Panc1 (cell line): Measurements from ENCODE around the gene MLF1.

Source experiments
- CTCF ChIP-seq: fragments of 450-650 bp; IDR thresholded peaks from 2 replicates; pipeline ENCODE4 v1.5.1; 2017; ENCODE audit warnings: mild to moderate bottlenecking
- POLR2AphosphoS5 ChIP-seq: IDR thresholded peaks from 2 replicates; pipeline ENCODE4 v1.6.1; 2012; ENCODE audit warnings: mild to moderate bottlenecking, low read depth, low read length, moderate library complexity

- no peak for TF ChIP-seq CTCF
- no peak for TF ChIP-seq POLR2AphosphoS5
Measured at GRCh38 chr3:158522221-158523136, 48.5 kb upstream of the MLF1 start.
